Large intestine (tissue), 3 donors: Measurements from ENCODE around the gene CDR2L. TPM values are rescaled to one million over a fixed set of nuclear protein-coding genes. Genes with fewer than 3 reads are reported as not detected.
"Not testable (repeated sequence)": the region's sequence is repeated elsewhere in the genome, so short reads cannot be mapped to it uniquely, and the experiment has no call there.

ENCODE experiments used
- DNase-seq, 2 donors: peaks; one replicate each; pipeline versions ENCODE4 v3.0.0 to v3.0.0-alpha.2; 2013
- H3K27ac ChIP-seq: one replicate; pipeline ENCODE4 v1.5.1; 2013; ENCODE audit warnings: low read length
- H3K27me3 ChIP-seq: 2 replicates; pipeline ENCODE4 v1.6.1; 2013; ENCODE audit warnings: low read length; ENCODE audit not compliant: control insufficient read depth, insufficient read depth
- H3K36me3 ChIP-seq: 2 replicates; pipeline ENCODE4 v1.6.1; 2013; ENCODE audit warnings: low read length; ENCODE audit not compliant: control insufficient read depth, insufficient read depth
- H3K4me1 ChIP-seq: one replicate; pipeline ENCODE4 v1.6.1; 2013; ENCODE audit warnings: low read length; ENCODE audit not compliant: control insufficient read depth, insufficient read depth
- H3K4me3 ChIP-seq: one replicate; pipeline ENCODE4 v1.5.1; 2013; ENCODE audit warnings: low read length
- H3K9me3 ChIP-seq: one replicate; pipeline ENCODE4 v1.6.1; 2013; ENCODE audit warnings: mild to moderate bottlenecking, low read depth, low read length, moderate library complexity; ENCODE audit not compliant: control insufficient read depth
- WGBS: methylation state at CpG from one replicate; pipeline ENCODE4 v1.1.5; 2013; ENCODE audit warnings: low lambda C conversion rate; ENCODE audit not compliant: insufficient coverage; 5-methylcytosine and 5-hydroxymethylcytosine counted together
- polyA plus RNA-seq: library from polyadenylated mRNA; unstranded; fragments of 120-200 nt; gene quantifications from one replicate; pipeline ENCODE4 v1.2.1, GENCODE V29; 2013

The CDR2L gene
- polyA plus RNA-seq, 1 donor, result 6.8 TPM

DNA sequence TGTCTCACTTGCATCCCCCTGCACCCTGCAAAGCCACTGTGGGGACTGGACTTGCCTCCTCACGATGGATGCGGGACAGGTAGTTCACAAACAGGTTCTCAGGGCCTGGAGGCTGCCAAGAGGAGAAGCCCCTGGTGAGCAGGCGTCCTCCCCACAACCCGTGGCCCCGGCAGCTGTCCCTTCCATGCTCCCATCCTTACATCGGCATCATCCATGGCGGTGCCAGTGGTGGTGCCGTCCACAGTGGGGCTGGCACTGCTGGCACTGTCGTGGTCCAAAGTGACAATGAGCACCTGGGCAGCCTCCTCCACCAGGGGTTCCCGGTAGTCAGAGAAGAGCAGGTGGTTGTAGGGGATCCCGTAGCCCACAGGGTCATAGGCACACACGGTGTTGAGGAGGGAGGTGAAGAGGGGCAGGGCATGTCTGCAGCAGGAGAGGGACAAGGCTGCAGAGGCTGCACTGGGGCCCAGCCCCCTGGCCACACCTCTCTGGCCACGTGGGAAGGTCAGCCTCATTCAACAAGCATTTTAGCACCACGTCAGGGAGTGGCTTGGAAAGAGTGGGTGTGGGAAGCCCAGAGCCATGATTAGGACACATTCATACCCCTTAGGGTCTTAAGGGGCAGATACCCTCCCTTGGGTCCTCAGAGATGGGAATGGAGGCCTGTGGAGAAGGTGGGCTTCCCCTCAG, 27.5 kb upstream of the CDR2L start:
- WGBS, result no CpG with 5 or more reads among the region's 14 CpGs
- Histone ChIP-seq H3K27me3 (no peaks in the 10 kb centered on the region), H3K4me1 (peaks cover 8% of the 10 kb centered on the region), H3K4me3 (no peak overlapping the region), H3K36me3 (peaks cover 7% of the 10 kb centered on the region), H3K9me3 (peaks cover 6% of the 10 kb centered on the region), H3K27ac (no peak overlapping the region)
- peak in 1 of 2 donors; percentile 32 for DNase-seq

DNA sequence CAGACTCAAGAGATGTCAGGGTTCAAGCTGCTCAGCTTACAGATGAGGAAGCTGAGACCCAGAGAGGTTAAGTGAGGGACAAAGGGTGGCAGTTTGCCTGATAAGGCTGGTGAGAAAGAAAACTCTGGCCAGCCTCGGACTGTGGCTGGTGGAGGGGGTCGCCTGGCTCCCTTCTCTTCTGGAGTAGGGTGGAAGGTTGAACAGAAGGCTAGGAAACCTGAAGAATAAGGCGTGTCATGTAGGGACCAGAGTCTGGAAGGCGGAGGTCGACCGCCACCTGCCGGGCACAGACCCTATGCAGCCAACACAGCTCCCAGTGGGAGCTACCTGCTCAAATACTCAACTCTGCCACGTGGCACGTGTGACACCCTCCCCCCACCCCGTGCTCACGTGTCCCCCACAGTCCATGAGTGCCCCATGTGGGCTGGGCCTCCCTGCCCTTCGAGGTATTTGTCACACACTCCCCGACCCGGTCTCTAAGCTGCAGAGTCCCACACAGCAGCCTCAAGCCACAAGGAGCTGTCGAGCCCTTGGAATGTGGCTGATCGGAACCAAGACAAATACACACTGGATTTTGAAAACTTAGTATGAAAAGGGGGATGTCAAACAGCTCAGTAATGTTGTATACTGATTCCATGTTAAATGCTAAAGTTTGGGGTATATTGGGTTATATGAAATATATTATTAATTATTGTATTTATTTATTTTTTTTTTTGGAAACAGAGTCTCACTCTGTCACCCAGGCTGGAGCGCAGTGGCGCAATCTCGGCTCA, 26.7 kb upstream of the CDR2L start:
- Histone ChIP-seq H3K9me3 (peaks cover 6% of the 10 kb centered on the region), H3K4me3 (no peak overlapping the region), H3K27ac (peak overlapping the region; percentile 20), H3K4me1 (peaks cover 8% of the 10 kb centered on the region), H3K36me3 (peaks cover 7% of the 10 kb centered on the region), H3K27me3 (no peaks in the 10 kb centered on the region)
- no CpG with 5 or more reads among the region's 19 CpGs for WGBS
- peak; percentile 89 to 90 for DNase-seq

GRCh38 chr17:74961657-74962350, 25.6 kb upstream of the CDR2L start:
- no peak overlapping the region for H3K4me3 ChIP-seq
- WGBS, result no CpG with 5 or more reads among the region's 23 CpGs
- H3K4me1 ChIP-seq, result peaks cover 8% of the 10 kb centered on the region
- H3K36me3 ChIP-seq, result peaks cover 3% of the 10 kb centered on the region
- no peaks in the 10 kb centered on the region for H3K27me3 ChIP-seq
- peak; percentile 80 to 81 for DNase-seq
- H3K27ac ChIP-seq, result no peak overlapping the region
- no peaks in the 10 kb centered on the region for H3K9me3 ChIP-seq

GRCh38 chr17:74962622-74963394, 24.6 kb upstream of the CDR2L start:
- no peak overlapping the region for H3K27ac ChIP-seq
- no peak for DNase-seq
- H3K9me3 ChIP-seq, result no peaks in the 10 kb centered on the region
- no peaks in the 10 kb centered on the region for H3K27me3 ChIP-seq
- no CpG with 5 or more reads among the region's 18 CpGs for WGBS
- no peak overlapping the region for H3K4me3 ChIP-seq
- peaks cover 2% of the 10 kb centered on the region for H3K36me3 ChIP-seq
- H3K4me1 ChIP-seq, result peaks cover 8% of the 10 kb centered on the region

GRCh38 chr17:74963656-74964055, 23.8 kb upstream of the CDR2L start:
- Histone ChIP-seq H3K4me3 (no peak overlapping the region), H3K27ac (no peak overlapping the region), H3K27me3 (no peaks in the 10 kb centered on the region), H3K4me1 (peaks cover 13% of the 10 kb centered on the region), H3K9me3 (no peaks in the 10 kb centered on the region), H3K36me3 (peaks cover 2% of the 10 kb centered on the region)
- DNase-seq, result no peak
- no CpG with 5 or more reads among the region's 12 CpGs for WGBS

DNA sequence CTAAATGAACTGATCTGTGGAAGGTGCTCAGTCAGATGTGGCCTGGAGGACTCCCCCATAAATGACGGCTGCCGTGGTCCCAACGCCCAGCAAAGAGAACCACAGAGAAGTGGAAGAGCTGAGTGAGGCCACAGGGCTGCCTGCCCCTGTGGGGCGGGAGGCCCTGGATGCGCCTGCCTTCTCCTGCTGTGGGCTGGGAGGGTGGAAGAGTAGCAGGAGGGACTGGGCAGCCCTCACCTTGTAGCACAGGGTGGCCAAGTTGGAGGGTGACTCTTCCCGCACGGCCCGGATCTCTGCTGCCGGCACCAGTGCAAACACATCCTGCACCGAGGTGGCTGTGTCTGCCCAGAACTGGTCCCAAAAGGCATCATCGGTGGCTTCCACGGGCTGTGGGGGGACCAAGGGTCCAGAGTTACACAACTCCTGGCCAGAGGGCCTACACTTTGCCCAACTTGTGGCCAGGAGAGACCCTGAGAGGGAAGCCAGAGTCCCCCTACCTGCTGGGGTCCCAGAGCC, 23.1 kb upstream of the CDR2L start:
- DNase-seq, result no peak
- H3K4me3 ChIP-seq, result no peak overlapping the region
- no peaks in the 10 kb centered on the region for H3K9me3 ChIP-seq
- no peaks in the 10 kb centered on the region for H3K27me3 ChIP-seq
- H3K27ac ChIP-seq, result no peak overlapping the region
- peaks cover 2% of the 10 kb centered on the region for H3K36me3 ChIP-seq
- no CpG with 5 or more reads among the region's 12 CpGs for whole genome bisulfite sequencing
- H3K4me1 ChIP-seq, result peaks cover 16% of the 10 kb centered on the region

- peaks cover 2% of the 10 kb centered on the region for H3K36me3 ChIP-seq
- no peak overlapping the region for H3K27ac ChIP-seq
- no CpG with 5 or more reads among the region's 14 CpGs for WGBS
- H3K27me3 ChIP-seq, result no peaks in the 10 kb centered on the region
- no peak for DNase-seq
- no peak overlapping the region for H3K4me3 ChIP-seq
- no peaks in the 10 kb centered on the region for H3K9me3 ChIP-seq
- peaks cover 16% of the 10 kb centered on the region for H3K4me1 ChIP-seq
Measured at GRCh38 chr17:74964988-74965622, 22.3 kb upstream of the CDR2L start.

DNA sequence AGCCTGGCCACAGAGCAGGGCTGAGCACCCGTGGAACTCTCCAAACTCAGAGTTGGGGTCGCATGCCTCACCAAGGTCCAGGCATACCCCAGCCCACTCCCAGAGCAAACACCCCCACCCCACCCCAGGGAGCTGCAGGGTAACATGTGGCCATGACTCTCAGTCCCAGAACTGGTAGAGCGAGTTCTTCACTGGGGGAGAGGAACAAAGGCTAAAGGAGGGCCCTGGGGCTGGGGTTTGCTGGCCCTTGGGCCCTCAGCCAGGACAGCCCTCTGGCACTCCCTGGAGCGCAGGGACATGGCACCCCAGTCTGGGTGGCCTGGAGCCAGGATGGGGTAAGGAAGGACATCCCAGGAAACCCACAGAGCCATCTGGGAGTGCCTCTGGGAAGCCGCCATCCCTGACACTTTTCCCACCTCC, 19.1 kb upstream of the CDR2L start:
- no peak overlapping the region for H3K4me3 ChIP-seq
- H3K9me3 ChIP-seq, result no peaks in the 10 kb centered on the region
- H3K27ac ChIP-seq, result no peak overlapping the region
- DNase-seq, result peak in 1 of 2 donors; percentile 67
- H3K4me1 ChIP-seq, result peaks cover 27% of the 10 kb centered on the region
- peaks cover 19% of the 10 kb centered on the region for H3K27me3 ChIP-seq
- WGBS, result no CpG with 5 or more reads among the region's 5 CpGs
- H3K36me3 ChIP-seq, result no peaks in the 10 kb centered on the region

GRCh38 chr17:74969501-74969900, 17.9 kb upstream of the CDR2L start:
- not testable (repeated sequence) for H3K36me3 ChIP-seq, H3K9me3 ChIP-seq, DNase-seq, H3K4me3 ChIP-seq, H3K27ac ChIP-seq
- H3K27me3 ChIP-seq, result peaks cover 20% of the 10 kb centered on the region
- peaks cover 27% of the 10 kb centered on the region for H3K4me1 ChIP-seq
- WGBS, result no CpG with 5 or more reads among the region's 5 CpGs
